Left kidney (tissue), 8 donors: ENCODE data around the gene BFSP2. TPM values are rescaled to one million over a fixed set of nuclear protein-coding genes. Genes with fewer than 3 reads are reported as not detected.

Experiments
- DNase-seq: peaks from one replicate; pipeline ENCODE4 v3.0.0-alpha.2; 2013
- long read RNA-seq, 8 donors: transcript quantifications; one replicate each; lab custom pipeline, GENCODE V29; 2026
- polyA plus RNA-seq: library from polyadenylated mRNA; unstranded; fragments of 120-200 nt; gene quantifications from one replicate; pipeline ENCODE4 v1.2.1, GENCODE V29; 2013; ENCODE audit not compliant: insufficient read length

BFSP2 gene, protein sequence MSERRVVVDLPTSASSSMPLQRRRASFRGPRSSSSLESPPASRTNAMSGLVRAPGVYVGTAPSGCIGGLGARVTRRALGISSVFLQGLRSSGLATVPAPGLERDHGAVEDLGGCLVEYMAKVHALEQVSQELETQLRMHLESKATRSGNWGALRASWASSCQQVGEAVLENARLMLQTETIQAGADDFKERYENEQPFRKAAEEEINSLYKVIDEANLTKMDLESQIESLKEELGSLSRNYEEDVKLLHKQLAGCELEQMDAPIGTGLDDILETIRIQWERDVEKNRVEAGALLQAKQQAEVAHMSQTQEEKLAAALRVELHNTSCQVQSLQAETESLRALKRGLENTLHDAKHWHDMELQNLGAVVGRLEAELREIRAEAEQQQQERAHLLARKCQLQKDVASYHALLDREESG
- 0.33 TPM for polyA plus RNA-seq
- long read RNA-seq, donor 1: 0 reads
- long read RNA-seq, donor 2: 0 reads
- long read RNA-seq, donor 3: 0 reads
- long read RNA-seq, donor 4: 0 reads
- long read RNA-seq, donor 5: 0 reads
- long read RNA-seq, donor 6: 0 reads
- long read RNA-seq, donor 7: 0 reads
- long read RNA-seq, donor 8: 0 reads

DNA sequence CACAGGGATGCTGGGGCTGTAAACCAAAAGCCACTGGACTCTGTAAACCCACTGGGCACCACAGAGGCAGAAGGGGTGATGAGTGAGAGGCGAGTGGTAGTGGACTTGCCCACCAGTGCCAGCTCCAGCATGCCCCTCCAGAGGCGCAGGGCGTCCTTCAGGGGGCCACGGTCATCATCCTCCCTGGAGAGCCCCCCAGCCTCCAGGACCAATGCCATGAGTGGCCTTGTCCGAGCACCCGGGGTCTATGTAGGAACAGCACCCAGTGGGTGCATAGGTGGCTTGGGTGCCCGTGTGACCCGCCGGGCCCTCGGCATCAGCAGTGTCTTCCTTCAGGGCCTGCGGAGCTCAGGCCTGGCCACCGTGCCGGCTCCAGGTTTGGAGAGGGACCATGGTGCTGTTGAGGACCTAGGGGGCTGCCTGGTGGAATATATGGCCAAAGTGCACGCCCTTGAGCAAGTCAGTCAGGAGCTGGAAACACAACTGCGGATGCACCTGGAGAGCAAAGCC, at the start of gene BFSP2:
BFSP2 (plus strand) TSS at position 51 of the 510 bp plus-strand sequence; CDS start at position 79, 28 bp downstream.
- DNase-seq: no peak

- DNase-seq: no peak
Observed at GRCh38 chr3:133354721-133355120, 45.1 kb upstream of the BFSP2 start.

- DNase-seq: no peak
Observed at GRCh38 chr3:133360476-133360875, 39.4 kb upstream of the BFSP2 start.

DNA sequence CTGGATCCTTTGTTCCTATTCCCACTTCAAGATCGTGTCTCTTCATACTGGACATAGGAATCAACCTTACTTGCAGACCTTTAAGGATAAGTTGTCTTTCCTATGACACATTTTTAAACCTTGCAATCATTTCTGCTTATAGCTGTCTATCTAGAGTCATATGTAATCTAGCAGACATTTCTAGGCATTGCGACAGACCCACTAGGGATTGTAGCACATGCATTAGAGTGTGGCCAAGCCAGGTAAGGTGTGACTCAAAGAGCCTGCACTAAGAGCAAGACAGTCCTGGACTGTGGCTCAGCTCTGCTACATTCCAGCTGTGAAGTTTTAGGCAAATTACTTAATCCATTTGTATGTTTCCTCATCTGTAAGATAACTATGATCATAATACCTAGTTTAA, 38.8 kb upstream of the BFSP2 start:
- DNase-seq: no peak

DNA sequence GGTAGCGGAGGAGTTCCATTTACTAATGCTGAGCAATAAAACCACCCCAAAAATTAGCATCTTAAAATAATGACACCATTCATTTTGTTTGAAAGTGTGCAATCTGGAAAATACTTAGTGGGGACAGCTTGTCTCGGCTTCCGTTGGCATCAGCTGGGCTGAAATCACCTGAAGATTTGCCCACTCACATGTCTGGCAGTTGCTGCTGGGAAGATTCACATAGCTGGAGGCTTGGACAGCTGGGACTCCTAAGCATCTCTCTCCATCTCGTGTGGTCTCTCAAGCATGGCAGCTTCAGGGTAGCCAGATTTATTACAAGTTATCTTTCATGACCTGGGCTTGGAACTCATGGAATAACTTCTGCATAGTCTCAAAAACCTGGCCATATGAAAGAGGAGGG, 38.4 kb upstream of the BFSP2 start:
- DNase-seq: no peak

DNA sequence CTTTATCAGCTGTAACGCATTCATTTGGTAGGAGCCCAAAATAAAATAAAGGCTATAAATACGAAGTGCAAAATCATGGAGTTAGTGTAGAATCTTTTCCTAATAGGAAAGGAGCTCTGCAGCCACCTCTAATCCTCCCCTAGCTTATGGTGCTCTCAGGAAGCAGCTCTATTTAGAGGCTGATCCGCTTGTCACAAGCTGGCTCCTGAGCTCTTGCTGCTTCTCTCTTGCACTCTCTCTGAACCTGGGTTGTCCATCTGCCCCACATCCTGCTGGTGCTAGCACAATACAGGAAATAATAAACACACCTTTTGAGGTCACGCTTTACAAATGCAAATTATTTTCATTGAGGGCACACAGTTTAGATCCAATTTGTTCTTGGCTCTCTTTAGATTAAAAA, 37.3 kb upstream of the BFSP2 start:
- DNase-seq: no peak

GRCh38 chr3:133364704-133365103, 35.2 kb upstream of the BFSP2 start:
- DNase-seq: no peak

DNA sequence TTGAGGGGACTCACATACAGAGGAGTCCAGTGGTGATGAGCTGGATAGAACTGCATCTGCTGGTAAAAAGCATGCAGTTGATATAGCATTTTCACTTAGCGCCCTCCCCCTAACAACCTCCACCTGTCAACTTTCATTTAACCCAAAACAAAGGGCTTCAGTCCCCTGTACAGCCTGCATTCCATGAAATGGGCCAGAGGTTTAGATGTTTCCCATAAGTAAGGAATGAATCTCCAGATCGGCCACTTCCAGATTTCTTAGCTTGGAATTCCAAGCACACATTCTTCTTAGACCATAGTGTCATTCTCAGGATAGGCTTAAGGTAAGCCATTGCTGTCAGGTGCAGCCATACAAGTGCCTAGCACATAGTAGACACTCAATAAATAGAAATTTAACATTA, 32.9 kb upstream of the BFSP2 start:
- no peak for DNase-seq

DNA sequence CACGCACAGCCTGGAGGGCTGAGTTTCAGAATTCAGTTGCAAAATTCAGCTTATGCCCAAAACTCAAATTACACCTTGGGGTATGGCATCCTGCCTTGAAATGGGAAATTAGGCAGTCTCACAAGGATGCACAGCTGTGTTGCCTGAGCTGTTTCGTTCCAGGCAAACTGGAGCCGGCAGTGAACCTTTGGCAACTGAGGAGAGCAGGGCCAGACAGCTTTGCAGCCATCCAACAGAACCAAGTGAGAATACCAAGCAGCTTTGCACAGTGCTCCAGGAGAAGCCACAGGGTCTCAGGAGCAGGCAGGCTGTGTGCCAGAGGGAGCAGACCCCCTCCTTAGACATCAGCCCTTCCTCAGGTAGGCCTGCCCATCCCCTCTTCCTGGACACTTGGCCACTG, 32.5 kb upstream of the BFSP2 start:
- DNase-seq: no peak

GRCh38 chr3:133367956-133368355, 31.9 kb upstream of the BFSP2 start:
- no peak for DNase-seq

DNA sequence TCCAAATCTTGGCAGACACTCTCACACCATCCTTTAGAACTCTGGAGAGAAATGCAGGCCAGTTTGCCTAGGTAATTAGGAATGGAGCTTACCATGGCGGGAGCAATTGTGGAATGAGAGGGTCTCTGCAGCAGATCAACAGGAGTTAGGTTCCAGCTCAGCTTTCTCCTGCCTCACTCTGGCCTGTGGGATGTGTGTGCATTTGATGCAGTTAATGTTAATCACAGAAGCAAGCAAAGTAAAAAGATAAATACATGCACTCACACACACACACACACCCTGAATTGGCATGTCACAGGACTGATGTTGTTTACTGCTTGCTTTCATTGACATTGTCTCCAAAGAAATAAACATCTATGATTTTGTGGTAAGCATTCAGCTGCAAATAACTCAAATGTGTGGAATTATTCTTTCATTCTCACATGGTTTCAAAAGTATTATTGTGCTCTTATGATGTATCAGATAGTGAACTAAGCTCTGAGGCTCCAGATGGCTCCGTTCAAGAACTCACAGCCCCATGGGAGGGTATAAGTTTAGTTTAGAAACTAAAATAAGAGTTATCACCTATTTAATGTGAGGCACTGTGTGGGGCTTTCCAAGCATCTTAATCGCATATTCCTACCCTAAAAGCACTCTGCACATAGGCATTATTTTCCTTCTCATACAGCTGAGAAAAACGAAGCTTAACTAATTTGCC, 31.3 kb upstream of the BFSP2 start:
- DNase-seq: no peak

DNA sequence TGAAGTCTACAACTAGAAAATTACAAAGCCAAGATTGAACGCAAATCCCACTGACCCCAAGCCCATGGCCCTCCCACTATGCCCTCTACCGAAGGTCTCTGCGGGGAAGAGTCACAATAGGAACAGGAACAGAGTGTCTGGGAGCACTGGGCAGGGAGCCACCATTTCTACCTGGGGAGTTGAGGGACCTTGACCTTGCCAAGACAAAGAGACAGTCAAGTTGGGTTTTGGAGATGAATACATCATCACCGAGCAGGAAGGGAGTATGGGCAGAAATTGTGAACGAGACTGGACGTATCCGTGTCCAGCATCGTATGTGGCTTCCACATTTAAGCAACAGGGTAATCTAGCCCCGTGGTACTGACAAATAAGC, 30.8 kb upstream of the BFSP2 start:
- DNase-seq: no peak

- DNase-seq: no peak
Observed at GRCh38 chr3:133371181-133371580, 28.7 kb upstream of the BFSP2 start.

- DNase-seq: no peak
Observed at GRCh38 chr3:133371676-133372075, 28.2 kb upstream of the BFSP2 start.

- DNase-seq: no peak
Observed at GRCh38 chr3:133374708-133375402, 25.0 kb upstream of the BFSP2 start.

DNA sequence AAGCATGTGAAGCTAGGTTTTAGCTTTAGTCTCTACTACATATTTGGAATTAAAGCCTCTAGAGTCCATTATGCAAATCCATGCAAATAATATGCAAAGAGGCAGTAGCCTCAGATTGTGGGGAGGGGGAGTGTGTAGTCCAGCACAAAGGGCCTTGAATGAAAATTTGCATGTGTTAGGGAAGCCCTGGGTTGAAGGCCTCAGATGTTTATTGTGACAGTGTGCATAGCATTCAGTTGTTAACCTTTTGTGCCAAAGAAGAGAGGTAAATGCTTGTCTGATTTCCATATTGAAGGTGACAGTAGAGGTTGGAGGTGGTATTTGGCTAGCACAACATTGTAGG, 24.5 kb upstream of the BFSP2 start:
- no peak for DNase-seq

DNA sequence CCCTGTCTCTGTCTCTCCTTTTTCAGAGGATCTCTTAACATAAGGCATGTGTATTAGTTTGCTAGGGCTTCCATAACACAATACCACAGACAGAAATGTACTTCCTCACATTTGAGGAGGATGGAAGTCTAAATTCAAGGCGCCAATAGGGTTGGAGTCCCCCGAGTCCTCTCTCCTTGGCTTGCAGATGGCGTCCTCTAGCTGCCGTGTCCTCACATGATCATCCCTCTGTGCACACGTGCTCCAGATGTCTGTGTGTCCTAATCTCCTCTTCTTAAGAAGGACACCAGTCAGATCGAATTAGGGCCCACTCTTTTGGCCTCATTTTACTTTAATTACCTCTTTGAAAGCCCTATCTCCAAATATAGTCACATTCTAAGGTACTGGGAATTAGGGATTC, 23.0 kb upstream of the BFSP2 start:
- no peak for DNase-seq

DNA sequence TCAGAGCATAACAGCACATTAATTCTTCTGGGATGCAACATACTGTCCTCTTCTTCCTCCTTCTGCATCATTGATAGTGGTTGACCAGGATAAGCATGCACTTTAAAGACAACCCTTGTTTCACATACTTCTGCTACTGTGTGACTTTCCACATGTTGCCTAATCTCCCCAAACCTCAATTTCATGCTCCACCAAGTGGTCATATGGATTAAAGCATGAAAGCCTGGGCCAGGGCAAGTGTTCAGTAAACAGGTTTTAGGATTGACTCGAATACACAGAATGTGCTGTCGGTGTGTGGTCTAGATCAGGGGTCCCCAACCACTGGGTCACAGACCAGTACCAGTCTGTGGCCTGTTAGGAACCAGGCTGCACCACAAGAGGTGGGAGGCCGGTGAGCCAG, 22.5 kb upstream of the BFSP2 start:
- no peak for DNase-seq

GRCh38 chr3:133379926-133380325, 19.9 kb upstream of the BFSP2 start:
- no peak for DNase-seq

DNA sequence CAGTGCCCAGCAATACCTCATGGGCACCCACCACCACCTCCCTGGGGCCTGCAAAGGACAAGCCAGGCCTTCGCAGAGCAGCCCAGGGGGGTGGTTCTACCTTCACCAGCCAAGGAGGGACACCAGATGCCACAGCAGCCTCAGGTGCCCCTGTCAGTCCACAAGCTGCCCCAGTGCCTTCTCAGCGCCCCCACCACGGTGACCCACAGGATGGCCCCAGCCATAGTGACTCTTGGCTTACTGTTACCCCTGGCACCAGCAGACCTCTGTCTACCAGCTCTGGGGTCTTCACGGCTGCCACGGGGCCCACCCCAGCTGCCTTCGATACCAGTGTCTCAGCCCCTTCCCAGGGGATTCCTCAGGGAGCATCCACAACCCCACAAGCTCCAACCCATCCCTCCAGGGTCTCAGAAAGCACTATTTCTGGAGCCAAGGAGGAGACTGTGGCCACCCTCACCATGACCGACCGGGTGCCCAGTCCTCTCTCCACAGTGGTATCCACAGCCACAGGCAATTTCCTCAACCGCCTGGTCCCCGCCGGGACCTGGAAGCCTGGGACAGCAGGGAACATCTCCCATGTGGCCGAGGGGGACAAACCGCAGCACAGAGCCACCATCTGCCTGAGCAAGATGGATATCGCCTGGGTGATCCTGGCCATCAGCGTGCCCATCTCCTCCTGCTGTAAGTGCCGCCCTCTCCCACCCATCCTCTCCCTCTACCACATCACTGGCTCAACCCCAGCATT, 19.2 kb upstream of the BFSP2 start:
- DNase-seq: no peak

- no peak for DNase-seq
Observed at GRCh38 chr3:133381346-133382109, 18.3 kb upstream of the BFSP2 start.
